Fibroblast of mammary gland (primary cell): Measurements from ENCODE around the gene KDM4B.

Experiments
- DNase-seq: peaks from one replicate; pipeline ENCODE4 v3.0.0-alpha.2; 2010; ENCODE audit warnings: low read depth
- H3K4me3 ChIP-seq: 2 replicates; pipeline ENCODE4 v1.5.1; 2011; ENCODE audit warnings: low read depth, mild to moderate bottlenecking, low read length, moderate library complexity; ENCODE audit not compliant: control insufficient read depth
- TF ChIP-seq, protein P1 (sequence below): conservative IDR thresholded peaks from 2 replicates; pipeline ENCODE4 v1.5.1; 2011; ENCODE audit warnings: low read depth, low read length, inconsistent platforms; ENCODE audit not compliant: control insufficient read depth, insufficient read depth

Gene KDM4B

DNA sequence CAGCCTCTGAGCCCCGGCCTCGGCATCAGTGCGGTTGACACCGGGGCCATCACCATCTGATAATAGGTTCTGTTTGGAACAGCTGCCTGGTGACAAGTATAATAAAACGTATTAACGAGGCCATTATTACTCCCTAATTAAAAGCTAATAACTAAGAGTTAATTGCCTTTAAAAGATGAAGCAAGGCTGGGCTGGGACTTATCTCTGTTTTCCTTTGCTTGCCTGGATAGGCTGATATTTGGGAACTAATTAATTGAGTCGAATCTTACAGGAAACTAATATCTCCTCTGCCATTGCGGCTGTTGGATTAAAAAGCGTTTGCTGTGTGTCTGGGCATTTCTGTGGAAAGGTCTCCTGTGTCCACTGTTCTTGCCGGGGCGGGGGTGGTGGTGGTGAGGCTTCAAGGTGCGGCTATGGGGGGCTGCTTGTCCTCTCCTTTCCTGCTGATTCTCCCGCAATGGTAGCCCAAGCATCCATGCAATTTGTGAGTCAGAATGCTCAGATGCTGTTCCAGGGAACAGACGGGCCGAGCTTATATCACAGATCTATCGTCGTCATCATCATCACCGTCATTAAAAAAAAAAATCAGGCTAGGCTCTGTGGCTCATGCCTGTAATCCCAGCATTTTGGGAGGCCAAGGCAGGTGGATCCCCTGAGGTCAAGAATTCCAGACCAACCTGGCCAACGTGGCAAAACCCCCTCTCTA, 209.0 kb downstream of the KDM4B start:
- H3K4me3 ChIP-seq = no peak overlapping the region
- TF ChIP-seq, protein P1, sequence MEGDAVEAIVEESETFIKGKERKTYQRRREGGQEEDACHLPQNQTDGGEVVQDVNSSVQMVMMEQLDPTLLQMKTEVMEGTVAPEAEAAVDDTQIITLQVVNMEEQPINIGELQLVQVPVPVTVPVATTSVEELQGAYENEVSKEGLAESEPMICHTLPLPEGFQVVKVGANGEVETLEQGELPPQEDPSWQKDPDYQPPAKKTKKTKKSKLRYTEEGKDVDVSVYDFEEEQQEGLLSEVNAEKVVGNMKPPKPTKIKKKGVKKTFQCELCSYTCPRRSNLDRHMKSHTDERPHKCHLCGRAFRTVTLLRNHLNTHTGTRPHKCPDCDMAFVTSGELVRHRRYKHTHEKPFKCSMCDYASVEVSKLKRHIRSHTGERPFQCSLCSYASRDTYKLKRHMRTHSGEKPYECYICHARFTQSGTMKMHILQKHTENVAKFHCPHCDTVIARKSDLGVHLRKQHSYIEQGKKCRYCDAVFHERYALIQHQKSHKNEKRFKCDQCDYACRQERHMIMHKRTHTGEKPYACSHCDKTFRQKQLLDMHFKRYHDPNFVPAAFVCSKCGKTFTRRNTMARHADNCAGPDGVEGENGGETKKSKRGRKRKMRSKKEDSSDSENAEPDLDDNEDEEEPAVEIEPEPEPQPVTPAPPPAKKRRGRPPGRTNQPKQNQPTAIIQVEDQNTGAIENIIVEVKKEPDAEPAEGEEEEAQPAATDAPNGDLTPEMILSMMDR = no peak
- DNase-seq = no peak

GRCh38 chr19:5178841-5179240, 209.9 kb downstream of the KDM4B start:
- DNase-seq = no peak
- TF ChIP-seq, protein P1 = no peak
- H3K4me3 ChIP-seq = no peak overlapping the region

DNA sequence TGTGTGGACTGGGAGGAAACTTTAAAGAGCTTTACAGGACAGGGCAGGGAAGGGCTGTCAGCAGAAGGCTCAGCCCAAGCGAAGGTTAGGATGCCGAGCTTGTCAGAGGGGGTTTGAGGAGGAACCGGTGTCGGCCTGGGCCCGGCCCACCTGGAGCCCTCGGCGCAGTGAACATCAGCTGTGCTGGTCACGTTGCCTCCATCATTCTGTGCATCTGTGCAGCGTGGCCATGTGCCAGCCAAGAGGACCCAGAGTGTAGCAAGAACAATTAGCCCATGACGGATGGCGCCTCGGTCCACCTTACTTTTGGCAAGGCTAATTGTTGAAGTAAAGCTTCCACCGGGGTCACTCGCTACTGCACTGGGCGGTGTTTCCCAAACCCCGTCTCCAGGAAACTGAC, 210.3 kb downstream of the KDM4B start:
- TF ChIP-seq, protein P1 = no peak
- DNase-seq = no peak
- H3K4me3 ChIP-seq = no peak overlapping the region

GRCh38 chr19:5181329-5181728, 212.4 kb downstream of the KDM4B start:
- TF ChIP-seq, protein P1 = no peak
- H3K4me3 ChIP-seq = no peak overlapping the region
- DNase-seq = no peak

DNA sequence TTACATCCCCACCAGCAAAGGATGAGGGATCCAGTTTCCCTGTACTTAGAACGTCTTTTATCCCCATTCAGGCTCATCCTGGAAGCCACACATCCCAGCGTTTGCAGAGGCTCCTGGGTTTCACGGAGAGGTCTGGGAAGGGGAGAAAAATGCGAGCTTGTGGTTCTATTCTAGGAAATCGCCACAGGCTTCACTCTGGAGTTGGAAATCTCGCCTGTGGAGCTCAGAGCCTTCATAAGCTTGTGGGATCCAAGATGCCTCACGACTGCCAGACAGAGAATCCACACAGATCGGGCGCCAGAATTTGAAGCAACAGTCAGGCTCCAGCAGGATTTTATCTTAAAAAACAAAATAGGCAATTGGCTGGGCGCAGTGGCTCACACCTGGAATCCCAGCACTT, 213.8 kb downstream of the KDM4B start:
- TF ChIP-seq, protein P1 = no peak

GRCh38 chr19:5183616-5184015, 214.7 kb downstream of the KDM4B start:
- H3K4me3 ChIP-seq = no peak overlapping the region
- DNase-seq = no peak
- TF ChIP-seq, protein P1 = no peak

More for the DNA sequence above, 213.8 kb downstream of the KDM4B start:
- no peak overlapping the region for H3K4me3 ChIP-seq
- no peak for DNase-seq

DNA sequence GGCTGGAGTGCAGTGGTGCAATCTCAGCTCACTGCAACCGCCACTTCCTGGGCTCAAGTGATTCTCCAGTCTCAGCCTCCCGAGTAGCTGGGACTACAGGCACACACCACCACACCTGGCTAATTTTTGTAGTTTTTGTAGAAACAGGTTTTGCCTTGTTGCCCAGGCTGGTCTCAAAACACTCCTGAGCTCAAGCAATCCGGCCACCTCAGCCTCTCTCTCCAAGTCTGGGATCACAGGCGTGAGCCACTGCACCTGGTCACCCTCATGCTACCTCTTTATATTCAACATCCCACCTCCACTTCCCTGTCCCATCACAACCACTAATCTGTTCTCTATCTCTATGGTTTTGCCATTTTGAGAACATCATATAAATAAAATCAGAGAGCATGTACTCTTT, 216.0 kb downstream of the KDM4B start:
- no peak for DNase-seq
- TF ChIP-seq, protein P1 = no peak
- H3K4me3 ChIP-seq = no peak overlapping the region
